ENCODE measurements around the gene KHSRP. TPM values are rescaled to one million over a fixed set of nuclear protein-coding genes. Genes with fewer than 3 reads are reported as not detected.

Gene KHSRP
- total and polyA plus RNA-seq, 2 of the 4 experiments (the other 2 are of a cell fraction): 31.9 to 93.7 TPM

DNA sequence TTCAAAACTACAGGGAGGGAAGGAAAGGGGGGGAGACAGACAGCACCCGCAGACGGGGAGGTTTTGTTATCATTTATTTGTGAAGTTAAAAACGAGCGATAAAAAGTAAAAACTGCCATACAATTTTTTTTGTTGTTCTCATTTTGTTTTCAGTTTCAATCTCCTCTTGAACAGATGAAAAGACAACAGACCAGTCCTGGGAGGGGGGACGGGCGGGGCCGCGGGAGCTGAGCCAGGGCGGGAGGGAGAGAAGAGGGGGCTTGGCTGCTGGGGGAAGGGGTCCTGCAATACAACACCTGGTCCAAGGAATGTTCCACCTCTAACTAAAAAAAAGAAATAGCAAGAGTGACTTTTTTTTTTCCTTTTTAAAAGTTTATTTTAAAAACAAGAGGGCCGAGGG, 11.3 kb downstream of the KHSRP start:
- Histone ChIP-seq H3K9me3 (ENCODE audit: control insufficient read depth, insufficient read depth, low read length) (no peaks in the 10 kb centered on the region), H2BK15ac (ENCODE audit: low read depth, low read length) (no peak overlapping the region), H3K9ac (ENCODE audit: low read depth, low read length) (no peak overlapping the region), H4K20me1 (ENCODE audit: insufficient read depth, low read length) (peaks cover 11% of the 10 kb centered on the region), H3K9me1 (ENCODE audit: insufficient read depth, low read length) (no peaks in the 10 kb centered on the region; the same call in 1 of the 2 replicates), H3K79me1 (ENCODE audit: low read depth in 1 of 2, low read length in 2 of 2) (peaks cover 0 to 12% of the 10 kb centered on the region in 2 experiments; a peak in 2 of 4 replicates), H4K91ac (ENCODE audit: insufficient read depth, low read depth, low read length) (no peak overlapping the region), H3K27me3 (ENCODE audit: control insufficient read depth, insufficient read depth, low read length) (no peaks in the 10 kb centered on the region), H2BK20ac (ENCODE audit: low read depth, low read length) (no peak overlapping the region), H3K4me1 (ENCODE audit: control insufficient read depth, insufficient read depth, low read length) (no peaks in the 10 kb centered on the region), H3K4me2 (ENCODE audit: low read depth, low read length) (no peak overlapping the region), H4K5ac (ENCODE audit: low read depth, low read length) (no peak overlapping the region), H3K4me3 (ENCODE audit: insufficient read depth, low read depth, low read length) (no peak overlapping the region), H2AK5ac (ENCODE audit: low read depth, low read length) (no peak overlapping the region), H3K36me3 (ENCODE audit: control insufficient read depth, insufficient read depth, low read length) (peaks cover 48% of the 10 kb centered on the region), H2BK5ac (ENCODE audit: low read depth, low read length, poor library complexity, severe bottlenecking) (no peak overlapping the region), H3K18ac (ENCODE audit: low read depth, low read length) (no peak overlapping the region), H4K8ac (ENCODE audit: low read depth in 2 of 2, low read length in 2 of 2) (no peak overlapping the region), H3K4ac (ENCODE audit: low read depth, low read length) (no peak overlapping the region), H2BK120ac (ENCODE audit: low read depth, low read length) (no peak overlapping the region), H2AK9ac (replicated peaks; ENCODE audit: low read depth, low read length, poor library complexity) (no peak overlapping the region), H3K27ac (ENCODE audit: insufficient read depth, low read length) (no peak overlapping the region), H3K14ac (replicated peaks; ENCODE audit: low read depth, low read length) (no peak overlapping the region), H3K56ac (ENCODE audit: extremely low read depth, insufficient read depth, low read length) (no peak overlapping the region), H2AFZ (replicated peaks; ENCODE audit: low read length, poor library complexity) (no peak overlapping the region), H3K23ac (ENCODE audit: low read depth, low read length) (no peak overlapping the region)
- TF ChIP-seq RCOR1 (IDR thresholded peaks at IDR 0.05; ENCODE audit: insufficient replicate concordance, low read length) (no peak), MAZ (IDR thresholded peaks at IDR 0.05; ENCODE audit: borderline replicate concordance, low read depth, low read length) (no peak), FOS (IDR thresholded peaks at IDR 0.05; ENCODE audit: low read depth, low read length) (no peak), RFX5 (IDR thresholded peaks at IDR 0.05; ENCODE audit: low read depth, low read length) (no peak), CEBPB (IDR thresholded peaks at IDR 0.05; ENCODE audit: low read depth, low read length) (no peak), ELK1 (IDR thresholded peaks at IDR 0.05; ENCODE audit: borderline replicate concordance, low read depth, low read length) (no peak), POLR2A (IDR thresholded peaks at IDR 0.05; ENCODE audit: low read depth, low read length) (no peak), CHD1 (IDR thresholded peaks at IDR 0.05; ENCODE audit: low read depth, low read length) (no peak), MXI1 (IDR thresholded peaks at IDR 0.05; ENCODE audit: borderline replicate concordance, low read depth, low read length) (no peak)
- POLR2A ChIA-PET (ENCODE audit: unreplicated experiment): no interaction called here
- no CpG with 5 or more reads among the region's 10 CpGs for WGBS, 2 experiments (ENCODE audit: extremely low coverage in 2 of 2, insufficient read length in 1 of 2)
- in situ Hi-C loops (cut with MboI; ENCODE audit: low sequenced_read_pairs): no loop called here
- no peak for ATAC-seq (ENCODE audit: low read depth)
- BruUV-seq (replicated peaks): no TSS peak
- dilution Hi-C loops (cut with HindIII; ENCODE audit: low sequenced_read_pairs, unreplicated experiment): no loop called here
- intact Hi-C loops (cut with micrococcal nuclease): loop anchor here (10.0 kb wide), 1 partner anchor 368 kb away; no protein-coding TSS in a partner anchor
- no peak for DNase-seq
- CTCF ChIA-PET: no interaction called here

Data from IMR-90 (cell line).